SK-N-SH (cell line): Measurements from ENCODE around the gene PWWP2B.

Experiments
- GABPA ChIP-seq: IDR thresholded peaks from 2 replicates; pipeline ENCODE4 v1.4.0; 2012; ENCODE audit warnings: low read depth, mild to moderate bottlenecking
- GATA2 ChIP-seq: sonication (generic); formaldehyde crosslinking; IDR thresholded peaks from 2 replicates; pipeline ENCODE4 v1.5.0; 2020; ENCODE audit warnings: mild to moderate bottlenecking, missing genetic modification reagents
- POLR2AphosphoS5 ChIP-seq: IDR thresholded peaks from 2 replicates; pipeline ENCODE4 v1.6.1; 2012; ENCODE audit warnings: low read depth, low read length
- RAD21 ChIP-seq: IDR thresholded peaks from 2 replicates; pipeline ENCODE4 v1.6.1; 2012; ENCODE audit warnings: mild to moderate bottlenecking, low read length
- TAF1 ChIP-seq: IDR thresholded peaks from 2 replicates; pipeline ENCODE4 v1.6.1; 2012; ENCODE audit warnings: low read depth, mild to moderate bottlenecking, low read length, moderate library complexity, borderline replicate concordance
- TF ChIP-seq, protein P1 (sequence below): fragments of 200-600 bp; sonication (generic); IDR thresholded peaks from 2 replicates; pipeline ENCODE4 v1.6.1; 2017; ENCODE audit warnings: antibody characterized with exemption, mild to moderate bottlenecking, moderate library complexity
- TF ChIP-seq, protein P2 (sequence below): IDR thresholded peaks from 2 replicates; pipeline ENCODE4 v1.4.0; 2012; ENCODE audit warnings: low read depth

DNA sequence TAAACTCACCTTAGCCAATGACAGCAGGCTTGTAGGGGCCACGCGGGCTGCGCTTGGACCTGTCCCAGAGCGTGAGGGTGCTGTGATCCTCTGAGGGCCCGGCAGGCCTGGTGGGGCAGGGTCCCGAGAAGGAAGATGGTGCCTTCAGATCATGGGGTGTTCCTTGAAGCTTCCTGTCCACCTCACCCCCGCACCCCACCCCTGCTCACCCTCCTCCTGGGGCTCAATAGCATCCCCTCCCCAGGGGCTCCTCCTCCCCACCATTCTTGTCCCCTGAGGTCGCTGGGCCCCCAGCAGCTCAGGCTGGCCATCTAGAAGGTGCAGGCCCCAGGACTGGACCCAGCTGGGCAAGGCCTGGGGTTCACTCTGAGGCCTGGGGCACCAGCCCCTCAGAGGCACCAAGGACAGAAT, 33.9 kb downstream of the PWWP2B start:
- TF ChIP-seq, protein P1, sequence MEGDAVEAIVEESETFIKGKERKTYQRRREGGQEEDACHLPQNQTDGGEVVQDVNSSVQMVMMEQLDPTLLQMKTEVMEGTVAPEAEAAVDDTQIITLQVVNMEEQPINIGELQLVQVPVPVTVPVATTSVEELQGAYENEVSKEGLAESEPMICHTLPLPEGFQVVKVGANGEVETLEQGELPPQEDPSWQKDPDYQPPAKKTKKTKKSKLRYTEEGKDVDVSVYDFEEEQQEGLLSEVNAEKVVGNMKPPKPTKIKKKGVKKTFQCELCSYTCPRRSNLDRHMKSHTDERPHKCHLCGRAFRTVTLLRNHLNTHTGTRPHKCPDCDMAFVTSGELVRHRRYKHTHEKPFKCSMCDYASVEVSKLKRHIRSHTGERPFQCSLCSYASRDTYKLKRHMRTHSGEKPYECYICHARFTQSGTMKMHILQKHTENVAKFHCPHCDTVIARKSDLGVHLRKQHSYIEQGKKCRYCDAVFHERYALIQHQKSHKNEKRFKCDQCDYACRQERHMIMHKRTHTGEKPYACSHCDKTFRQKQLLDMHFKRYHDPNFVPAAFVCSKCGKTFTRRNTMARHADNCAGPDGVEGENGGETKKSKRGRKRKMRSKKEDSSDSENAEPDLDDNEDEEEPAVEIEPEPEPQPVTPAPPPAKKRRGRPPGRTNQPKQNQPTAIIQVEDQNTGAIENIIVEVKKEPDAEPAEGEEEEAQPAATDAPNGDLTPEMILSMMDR: no peak
- TF ChIP-seq POLR2AphosphoS5 (no peak), GABPA (no peak), GATA2 (CRISPR knock-in tag) (no peak), TAF1 (no peak), RAD21 (no peak)
- TF ChIP-seq, protein P2, sequence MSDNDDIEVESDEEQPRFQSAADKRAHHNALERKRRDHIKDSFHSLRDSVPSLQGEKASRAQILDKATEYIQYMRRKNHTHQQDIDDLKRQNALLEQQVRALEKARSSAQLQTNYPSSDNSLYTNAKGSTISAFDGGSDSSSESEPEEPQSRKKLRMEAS: no peak
